K562 (cell line): ENCODE data around the gene TSEN34. TPM values are rescaled to one million over a fixed set of nuclear protein-coding genes. Genes with fewer than 3 reads are reported as not detected.

ENCODE experiments used
- ATF7 ChIP-seq: fragments of 450-650 bp; IDR thresholded peaks from 2 replicates; pipeline ENCODE4 v1.7.1; 2014; ENCODE audit warnings: mild to moderate bottlenecking, moderate library complexity
- BHLHE40 ChIP-seq: IDR thresholded peaks from 2 replicates; pipeline ENCODE4 v1.6.1; 2011; ENCODE audit warnings: low read length, improper control_type of control experiment
- CBX5 ChIP-seq: IDR thresholded peaks from 2 replicates; pipeline ENCODE4 v1.6.1; 2014; ENCODE audit warnings: low read depth, borderline replicate concordance
- CCNT2 ChIP-seq: IDR thresholded peaks from 2 replicates; pipeline ENCODE4 v1.6.1; 2011; ENCODE audit warnings: borderline replicate concordance, low read depth, mild to moderate bottlenecking, moderate library complexity, mixed read lengths, low read length; ENCODE audit not compliant: insufficient read length; ENCODE audit errors: extremely low read depth
- E2F5 ChIP-seq: sonication (generic); formaldehyde crosslinking; IDR thresholded peaks from 2 replicates; pipeline ENCODE4 v1.8.0; 2022; ENCODE audit warnings: mild to moderate bottlenecking, missing genetic modification reagents
- EGR1 ChIP-seq: fragments of 450-650 bp; conservative IDR thresholded peaks from 2 replicates; pipeline ENCODE4 v1.6.1; 2017; ENCODE audit warnings: mild to moderate bottlenecking
- FIP1L1 ChIP-seq: fragments of 200-400 bp; formaldehyde crosslinking; IDR thresholded peaks from 2 replicates; pipeline ENCODE4 v1.6.1; 2018; ENCODE audit warnings: mild to moderate bottlenecking, low read depth, low read length; ENCODE audit not compliant: poor library complexity, severe bottlenecking
- HDAC1 ChIP-seq, 2 experiments: fragments of 450-650 bp; IDR thresholded peaks; 2 replicates each; pipeline ENCODE4 v1.6.1; 2016 to 2017; ENCODE audit warnings: inconsistent platforms in 1 of 2, mild to moderate bottlenecking in 1 of 2, moderate library complexity in 1 of 2
- HNRNPK ChIP-seq: fragments of 200-400 bp; formaldehyde crosslinking; IDR thresholded peaks from one replicate; pipeline ENCODE4 v1.6.1; 2018; ENCODE audit warnings: mild to moderate bottlenecking, low read depth, low read length; ENCODE audit not compliant: poor library complexity, severe bottlenecking
- NONO ChIP-seq, 2 experiments: fragments of 200-400 bp in 1 of 2; fragments of 450-650 bp in 1 of 2; formaldehyde crosslinking in 1 of 2; IDR thresholded peaks; 2 replicates each; pipeline ENCODE4 v1.6.1; 2017; ENCODE audit warnings: low read depth in 2 of 2, mild to moderate bottlenecking in 2 of 2, moderate library complexity in 2 of 2, low read length in 1 of 2
- NR2C2 ChIP-seq, 2 experiments: fragments of 200-800 bp in 1 of 2; sonication (Bioruptor generic) in 1 of 2; sonication (generic) in 1 of 2; formaldehyde crosslinking in 1 of 2; IDR thresholded peaks; 2 replicates each; pipeline versions ENCODE4 v1.6.1 to v1.8.0; 2016 to 2022; ENCODE audit warnings: mild to moderate bottlenecking in 1 of 2, missing compliant biosample characterization in 1 of 2, missing genetic modification characterization in 1 of 2, missing genetic modification reagents in 1 of 2
- RBBP5 ChIP-seq: fragments of 200-600 bp; sonication (generic); IDR thresholded peaks from 2 replicates; pipeline ENCODE4 v1.6.1; 2012; ENCODE audit warnings: borderline replicate concordance, mild to moderate bottlenecking, low read length, control low read depth, inconsistent platforms; ENCODE audit not compliant: insufficient read depth, poor library complexity, severe bottlenecking
- RFX1 ChIP-seq: fragments of 450-650 bp; IDR thresholded peaks from 2 replicates; pipeline ENCODE4 v1.6.1; 2016; ENCODE audit warnings: mild to moderate bottlenecking, moderate library complexity
- TGIF2 ChIP-seq: sonication (generic); formaldehyde crosslinking; IDR thresholded peaks from 2 replicates; pipeline ENCODE4 v1.8.1; 2022; ENCODE audit warnings: mild to moderate bottlenecking, missing genetic modification reagents, moderate library complexity
- ZBTB7A ChIP-seq: IDR thresholded peaks from 2 replicates; pipeline ENCODE4 v1.6.1; 2011; ENCODE audit warnings: low read depth, mild to moderate bottlenecking, low read length, moderate library complexity, borderline replicate concordance; ENCODE audit not compliant: control insufficient read depth
- ZEB2 ChIP-seq: fragments of 450-650 bp; IDR thresholded peaks from 2 replicates; pipeline ENCODE4 v1.6.1; 2016
- ZNF280B ChIP-seq: fragments of 250-450 bp; sonication (Bioruptor Pico); IDR thresholded peaks from 2 replicates; pipeline ENCODE4 v1.5.1; 2021; ENCODE audit warnings: mild to moderate bottlenecking
- polyA plus RNA-seq, 8 experiments: library from polyadenylated mRNA; depleted of rRNA in 4 of 8; stranded (reverse) in 5 of 8; unstranded in 3 of 8; fragments of >200 nt; fragmentation: Nextera tagmentation in 2 of 8; fragmentation: Illumina TruSeq in 1 of 8; extraction: Ambion mirVana in 2 of 8; extraction: Trizol in 1 of 8; gene quantifications; 2 replicates each; pipeline versions ENCODE4 v1.2.1 to v1.2.3, GENCODE V29; 2011 to 2014; ENCODE audit warnings: inconsistent platforms in 1 of 8, missing spikeins in 1 of 8
- total RNA-seq, 7 experiments: library from RNA; depleted of rRNA in 6 of 7; stranded (reverse); fragments of >200 nt in 6 of 7; fragmentation: Illumina TruSeq in 2 of 7; extraction: Trizol in 2 of 7; gene quantifications; 2 replicates each; pipeline versions ENCODE4 v1.2.1 to v1.2.3, GENCODE V29; 2011 to 2021; ENCODE audit warnings: low replicate concordance in 1 of 7
- TF ChIP-seq, protein P1 (sequence below): sonication (generic); formaldehyde crosslinking; IDR thresholded peaks from 2 replicates; pipeline ENCODE4 v1.8.0; 2023; ENCODE audit warnings: mild to moderate bottlenecking, missing genetic modification reagents

The TSEN34 gene
- total and polyA plus RNA-seq, 9 of the 15 experiments (the other 6 are each of a cell fraction or from before 2014, with no cell fraction given): 3.1 to 57.6 (median 29.5) TPM

DNA sequence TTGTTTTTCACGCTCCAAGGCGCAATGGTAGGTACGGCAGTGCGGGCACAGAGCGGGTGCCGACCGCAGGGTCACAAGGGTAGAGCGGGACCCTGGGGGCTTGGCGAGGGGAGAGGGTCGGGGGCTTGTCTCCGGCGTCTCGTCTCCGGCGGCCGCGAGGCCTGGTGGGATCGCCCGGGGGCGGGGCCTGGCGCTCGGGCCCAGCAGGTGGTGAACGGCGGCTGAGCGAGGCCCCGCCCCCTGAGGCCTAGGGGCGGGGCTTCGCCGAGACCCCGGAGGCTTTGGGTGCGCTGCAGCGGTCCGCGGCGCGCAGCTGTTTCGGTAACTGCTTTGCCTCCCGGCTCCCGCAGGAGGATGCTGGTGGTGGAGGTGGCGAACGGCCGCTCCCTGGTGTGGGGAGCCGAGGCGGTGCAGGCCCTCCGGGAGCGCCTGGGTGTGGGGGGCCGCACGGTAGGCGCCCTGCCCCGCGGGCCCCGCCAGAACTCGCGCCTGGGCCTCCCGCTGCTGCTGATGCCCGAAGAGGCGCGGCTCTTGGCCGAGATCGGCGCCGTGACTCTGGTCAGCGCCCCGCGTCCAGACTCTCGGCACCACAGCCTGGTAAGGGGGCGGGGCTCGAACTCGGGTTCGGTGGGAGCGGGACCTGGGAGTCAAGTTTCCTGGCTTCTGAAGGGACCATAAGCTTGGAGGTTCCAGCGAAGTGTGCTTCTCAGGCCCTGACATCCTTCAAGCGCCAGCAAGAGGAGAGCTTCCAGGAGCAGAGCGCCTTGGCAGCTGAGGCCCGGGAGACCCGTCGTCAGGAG lies at the start of gene TSEN34 (continued):
- TF ChIP-seq, protein P1, sequence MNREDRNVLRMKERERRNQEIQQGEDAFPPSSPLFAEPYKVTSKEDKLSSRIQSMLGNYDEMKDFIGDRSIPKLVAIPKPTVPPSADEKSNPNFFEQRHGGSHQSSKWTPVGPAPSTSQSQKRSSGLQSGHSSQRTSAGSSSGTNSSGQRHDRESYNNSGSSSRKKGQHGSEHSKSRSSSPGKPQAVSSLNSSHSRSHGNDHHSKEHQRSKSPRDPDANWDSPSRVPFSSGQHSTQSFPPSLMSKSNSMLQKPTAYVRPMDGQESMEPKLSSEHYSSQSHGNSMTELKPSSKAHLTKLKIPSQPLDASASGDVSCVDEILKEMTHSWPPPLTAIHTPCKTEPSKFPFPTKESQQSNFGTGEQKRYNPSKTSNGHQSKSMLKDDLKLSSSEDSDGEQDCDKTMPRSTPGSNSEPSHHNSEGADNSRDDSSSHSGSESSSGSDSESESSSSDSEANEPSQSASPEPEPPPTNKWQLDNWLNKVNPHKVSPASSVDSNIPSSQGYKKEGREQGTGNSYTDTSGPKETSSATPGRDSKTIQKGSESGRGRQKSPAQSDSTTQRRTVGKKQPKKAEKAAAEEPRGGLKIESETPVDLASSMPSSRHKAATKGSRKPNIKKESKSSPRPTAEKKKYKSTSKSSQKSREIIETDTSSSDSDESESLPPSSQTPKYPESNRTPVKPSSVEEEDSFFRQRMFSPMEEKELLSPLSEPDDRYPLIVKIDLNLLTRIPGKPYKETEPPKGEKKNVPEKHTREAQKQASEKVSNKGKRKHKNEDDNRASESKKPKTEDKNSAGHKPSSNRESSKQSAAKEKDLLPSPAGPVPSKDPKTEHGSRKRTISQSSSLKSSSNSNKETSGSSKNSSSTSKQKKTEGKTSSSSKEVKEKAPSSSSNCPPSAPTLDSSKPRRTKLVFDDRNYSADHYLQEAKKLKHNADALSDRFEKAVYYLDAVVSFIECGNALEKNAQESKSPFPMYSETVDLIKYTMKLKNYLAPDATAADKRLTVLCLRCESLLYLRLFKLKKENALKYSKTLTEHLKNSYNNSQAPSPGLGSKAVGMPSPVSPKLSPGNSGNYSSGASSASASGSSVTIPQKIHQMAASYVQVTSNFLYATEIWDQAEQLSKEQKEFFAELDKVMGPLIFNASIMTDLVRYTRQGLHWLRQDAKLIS (CRISPR knock-in tag): peak; percentile 62; the same call in 1 of the 2 replicates
- TF ChIP-seq EGR1 (peak; percentile 57), E2F5 (CRISPR knock-in tag) (0 out of 2 replicates have a peak, but pooled peaks have one; percentile 23), CCNT2 (peak; percentile 78), ZBTB7A (peak; percentile 92), ATF7 (peak; percentile 79), HDAC1 (IDR thresholded peaks at IDR 0.05) (peak in 1 of 2 experiments; percentile 80; a peak in 2 of 4 replicates), NONO (IDR thresholded peaks at IDR 0.05; ENCODE audit: low read depth in 2 of 2, low read length in 1 of 2) (peak in 1 of 2 experiments; percentile 79; a peak in 1 of 4 replicates), CBX5 (no peak), RBBP5 (peak; percentile 71), HNRNPK (peak; percentile 78), ZNF280B (CRISPR knock-in tag) (no peak), ZEB2 (no peak), TGIF2 (CRISPR knock-in tag) (peak; percentile 68; the same call in 1 of the 2 replicates), BHLHE40 (0 out of 2 replicates have a peak, but pooled peaks have one; percentile 2), FIP1L1 (peak; percentile 12), RFX1 (no peak), NR2C2 (CRISPR knock-in tag; IDR thresholded peaks at IDR 0.05) (0 out of 2 replicates have a peak, but pooled peaks have one; percentile 38), NR2C2 (tag; IDR thresholded peaks at IDR 0.05) (no peak)
